WTC11 (cell line): Measurements from ENCODE around the gene MRPL10. TPM values are rescaled to one million over a fixed set of nuclear protein-coding genes. Genes with fewer than 3 reads are reported as not detected.

Experiments used
- ATAC-seq: fragments of 200-7000 bp; cut with Tn5 transposase; 2 replicates; pipeline ENCODE4 v1.10.0; 2021; ENCODE audit warnings: mild to moderate bottlenecking, moderate library complexity
- CTCF ChIA-PET: fragments of 300-600 bp; sonication (Branson Sonifier 250); formaldehyde crosslinking; loops from one replicate; lab custom pipeline; 2021; ENCODE audit warnings: antibody characterized with exemption; lab: Charles Lee
- POLR2A ChIA-PET: fragments of 350-600 bp; sonication (Branson Sonifier 250); formaldehyde crosslinking; loops from one replicate; lab custom pipeline; 2021; ENCODE audit warnings: antibody characterized with exemption; lab: Charles Lee
- DNase-seq: peaks from one replicate; pipeline ENCODE4 v3.0.0; 2021; ENCODE audit warnings: low spot score
- H3K27ac Mint-ChIP-seq: 2 replicates; pipeline ENCODE4 v1.8.0; 2021; ENCODE audit warnings: mixed read lengths
- H3K27me3 Mint-ChIP-seq: 2 replicates; pipeline ENCODE4 v1.8.0; 2021; ENCODE audit warnings: low read depth, mild to moderate bottlenecking, moderate library complexity, mixed read lengths
- H3K36me3 Mint-ChIP-seq: 2 replicates; pipeline ENCODE4 v1.8.0; 2021; ENCODE audit warnings: mixed read lengths
- H3K4me1 Mint-ChIP-seq: 2 replicates; pipeline ENCODE4 v1.8.0; 2022; ENCODE audit warnings: mixed read lengths
- H3K4me3 Mint-ChIP-seq: 2 replicates; pipeline ENCODE4 v1.8.0; 2021; ENCODE audit warnings: mild to moderate bottlenecking, moderate library complexity, mixed read lengths
- H3K9me3 Mint-ChIP-seq: 2 replicates; pipeline ENCODE4 v1.8.0; 2021; ENCODE audit warnings: mixed read lengths
- ATF1 ChIP-seq: sonication (generic); formaldehyde crosslinking; IDR thresholded peaks from 2 replicates; pipeline ENCODE4 v1.8.1; 2023; ENCODE audit warnings: mild to moderate bottlenecking, moderate library complexity, missing genetic modification reagents
- E2F4 ChIP-seq: sonication (generic); formaldehyde crosslinking; IDR thresholded peaks from 2 replicates; pipeline ENCODE4 v1.8.1; 2022; ENCODE audit warnings: low read depth, mild to moderate bottlenecking, moderate library complexity, missing genetic modification reagents, borderline replicate concordance
- HMGA2 ChIP-seq: fragments of 250-450 bp; sonication (Bioruptor Pico); IDR thresholded peaks from 2 replicates; pipeline ENCODE4 v1.4.0; 2021; ENCODE audit warnings: mild to moderate bottlenecking, moderate library complexity
- MXD4 ChIP-seq: fragments of 250-450 bp; sonication (Bioruptor Pico); IDR thresholded peaks from 2 replicates; pipeline ENCODE4 v1.8.0; 2021; ENCODE audit warnings: mild to moderate bottlenecking, moderate library complexity, borderline replicate concordance
- PRDM15 ChIP-seq: sonication (generic); formaldehyde crosslinking; IDR thresholded peaks from 2 replicates; pipeline ENCODE4 v1.8.0; 2022; ENCODE audit warnings: missing genetic modification reagents
- TCF7 ChIP-seq: sonication (generic); formaldehyde crosslinking; IDR thresholded peaks from 2 replicates; pipeline ENCODE4 v1.8.0; 2022; ENCODE audit warnings: mild to moderate bottlenecking, low read depth, missing genetic modification reagents, moderate library complexity
- ZNF232 ChIP-seq: sonication (generic); formaldehyde crosslinking; IDR thresholded peaks from 2 replicates; pipeline ENCODE4 v1.8.0; 2022; ENCODE audit warnings: mild to moderate bottlenecking, missing genetic modification reagents
- total RNA-seq: library from RNA; stranded (reverse); gene quantifications from 3 replicates; pipeline ENCODE4 v1.2.3, GENCODE V29; 2021
- TF ChIP-seq, protein P1 (sequence below): fragments of 250-450 bp; sonication (Bioruptor Pico); IDR thresholded peaks from 2 replicates; pipeline ENCODE4 v1.9.0; 2021; ENCODE audit warnings: mild to moderate bottlenecking, borderline replicate concordance
- TF ChIP-seq, protein P2 (sequence below): sonication (generic); formaldehyde crosslinking; IDR thresholded peaks from 2 replicates; pipeline ENCODE4 v1.8.1; 2023; ENCODE audit warnings: mild to moderate bottlenecking, missing genetic modification reagents, borderline replicate concordance
- TF ChIP-seq, protein P3 (sequence below): fragments of 200-600 bp; IDR thresholded peaks from 2 replicates; pipeline ENCODE4 v1.8.0; 2022; ENCODE audit warnings: antibody characterized with exemption

The MRPL10 gene
- total RNA-seq, 1 experiment from 2014 or later, result 80.1 TPM

GRCh38 chr17:47855737-47856136 lies 24.4 kb upstream of the MRPL10 start:
- CTCF ChIA-PET, result interaction anchor here (0.8 to 4.1 kb wide), 8 partner anchors 8 to 91 kb away, joined by 3 to 58 read pairs (median 7); partner anchors contain the start of gene SCRN2
- H3K4me3 Mint-ChIP-seq, result no peak overlapping the region
- H3K27me3 Mint-ChIP-seq, result peaks cover 79% of the 10 kb centered on the region
- DNase-seq (no peak), ATAC-seq (no peak)
- H3K36me3 Mint-ChIP-seq, result no peaks in the 10 kb centered on the region
- POLR2A ChIA-PET, result no interaction called here
- TF ChIP-seq MXD4 (CRISPR knock-in tag), result no peak
- TF ChIP-seq PRDM15 (CRISPR knock-in tag), result no peak
- TF ChIP-seq ZNF232 (CRISPR knock-in tag), result no peak
- TF ChIP-seq, protein P1, sequence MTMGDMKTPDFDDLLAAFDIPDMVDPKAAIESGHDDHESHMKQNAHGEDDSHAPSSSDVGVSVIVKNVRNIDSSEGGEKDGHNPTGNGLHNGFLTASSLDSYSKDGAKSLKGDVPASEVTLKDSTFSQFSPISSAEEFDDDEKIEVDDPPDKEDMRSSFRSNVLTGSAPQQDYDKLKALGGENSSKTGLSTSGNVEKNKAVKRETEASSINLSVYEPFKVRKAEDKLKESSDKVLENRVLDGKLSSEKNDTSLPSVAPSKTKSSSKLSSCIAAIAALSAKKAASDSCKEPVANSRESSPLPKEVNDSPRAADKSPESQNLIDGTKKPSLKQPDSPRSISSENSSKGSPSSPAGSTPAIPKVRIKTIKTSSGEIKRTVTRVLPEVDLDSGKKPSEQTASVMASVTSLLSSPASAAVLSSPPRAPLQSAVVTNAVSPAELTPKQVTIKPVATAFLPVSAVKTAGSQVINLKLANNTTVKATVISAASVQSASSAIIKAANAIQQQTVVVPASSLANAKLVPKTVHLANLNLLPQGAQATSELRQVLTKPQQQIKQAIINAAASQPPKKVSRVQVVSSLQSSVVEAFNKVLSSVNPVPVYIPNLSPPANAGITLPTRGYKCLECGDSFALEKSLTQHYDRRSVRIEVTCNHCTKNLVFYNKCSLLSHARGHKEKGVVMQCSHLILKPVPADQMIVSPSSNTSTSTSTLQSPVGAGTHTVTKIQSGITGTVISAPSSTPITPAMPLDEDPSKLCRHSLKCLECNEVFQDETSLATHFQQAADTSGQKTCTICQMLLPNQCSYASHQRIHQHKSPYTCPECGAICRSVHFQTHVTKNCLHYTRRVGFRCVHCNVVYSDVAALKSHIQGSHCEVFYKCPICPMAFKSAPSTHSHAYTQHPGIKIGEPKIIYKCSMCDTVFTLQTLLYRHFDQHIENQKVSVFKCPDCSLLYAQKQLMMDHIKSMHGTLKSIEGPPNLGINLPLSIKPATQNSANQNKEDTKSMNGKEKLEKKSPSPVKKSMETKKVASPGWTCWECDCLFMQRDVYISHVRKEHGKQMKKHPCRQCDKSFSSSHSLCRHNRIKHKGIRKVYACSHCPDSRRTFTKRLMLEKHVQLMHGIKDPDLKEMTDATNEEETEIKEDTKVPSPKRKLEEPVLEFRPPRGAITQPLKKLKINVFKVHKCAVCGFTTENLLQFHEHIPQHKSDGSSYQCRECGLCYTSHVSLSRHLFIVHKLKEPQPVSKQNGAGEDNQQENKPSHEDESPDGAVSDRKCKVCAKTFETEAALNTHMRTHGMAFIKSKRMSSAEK (CRISPR knock-in tag), result no peak
- no peak for TF ChIP-seq TCF7 (CRISPR knock-in tag)
- no peak for TF ChIP-seq ATF1 (CRISPR knock-in tag)
- no peak for TF ChIP-seq HMGA2 (CRISPR knock-in tag)
- no peak for TF ChIP-seq E2F4 (CRISPR knock-in tag)
- TF ChIP-seq, protein P2, sequence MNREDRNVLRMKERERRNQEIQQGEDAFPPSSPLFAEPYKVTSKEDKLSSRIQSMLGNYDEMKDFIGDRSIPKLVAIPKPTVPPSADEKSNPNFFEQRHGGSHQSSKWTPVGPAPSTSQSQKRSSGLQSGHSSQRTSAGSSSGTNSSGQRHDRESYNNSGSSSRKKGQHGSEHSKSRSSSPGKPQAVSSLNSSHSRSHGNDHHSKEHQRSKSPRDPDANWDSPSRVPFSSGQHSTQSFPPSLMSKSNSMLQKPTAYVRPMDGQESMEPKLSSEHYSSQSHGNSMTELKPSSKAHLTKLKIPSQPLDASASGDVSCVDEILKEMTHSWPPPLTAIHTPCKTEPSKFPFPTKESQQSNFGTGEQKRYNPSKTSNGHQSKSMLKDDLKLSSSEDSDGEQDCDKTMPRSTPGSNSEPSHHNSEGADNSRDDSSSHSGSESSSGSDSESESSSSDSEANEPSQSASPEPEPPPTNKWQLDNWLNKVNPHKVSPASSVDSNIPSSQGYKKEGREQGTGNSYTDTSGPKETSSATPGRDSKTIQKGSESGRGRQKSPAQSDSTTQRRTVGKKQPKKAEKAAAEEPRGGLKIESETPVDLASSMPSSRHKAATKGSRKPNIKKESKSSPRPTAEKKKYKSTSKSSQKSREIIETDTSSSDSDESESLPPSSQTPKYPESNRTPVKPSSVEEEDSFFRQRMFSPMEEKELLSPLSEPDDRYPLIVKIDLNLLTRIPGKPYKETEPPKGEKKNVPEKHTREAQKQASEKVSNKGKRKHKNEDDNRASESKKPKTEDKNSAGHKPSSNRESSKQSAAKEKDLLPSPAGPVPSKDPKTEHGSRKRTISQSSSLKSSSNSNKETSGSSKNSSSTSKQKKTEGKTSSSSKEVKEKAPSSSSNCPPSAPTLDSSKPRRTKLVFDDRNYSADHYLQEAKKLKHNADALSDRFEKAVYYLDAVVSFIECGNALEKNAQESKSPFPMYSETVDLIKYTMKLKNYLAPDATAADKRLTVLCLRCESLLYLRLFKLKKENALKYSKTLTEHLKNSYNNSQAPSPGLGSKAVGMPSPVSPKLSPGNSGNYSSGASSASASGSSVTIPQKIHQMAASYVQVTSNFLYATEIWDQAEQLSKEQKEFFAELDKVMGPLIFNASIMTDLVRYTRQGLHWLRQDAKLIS, result no peak
- TF ChIP-seq, protein P3, sequence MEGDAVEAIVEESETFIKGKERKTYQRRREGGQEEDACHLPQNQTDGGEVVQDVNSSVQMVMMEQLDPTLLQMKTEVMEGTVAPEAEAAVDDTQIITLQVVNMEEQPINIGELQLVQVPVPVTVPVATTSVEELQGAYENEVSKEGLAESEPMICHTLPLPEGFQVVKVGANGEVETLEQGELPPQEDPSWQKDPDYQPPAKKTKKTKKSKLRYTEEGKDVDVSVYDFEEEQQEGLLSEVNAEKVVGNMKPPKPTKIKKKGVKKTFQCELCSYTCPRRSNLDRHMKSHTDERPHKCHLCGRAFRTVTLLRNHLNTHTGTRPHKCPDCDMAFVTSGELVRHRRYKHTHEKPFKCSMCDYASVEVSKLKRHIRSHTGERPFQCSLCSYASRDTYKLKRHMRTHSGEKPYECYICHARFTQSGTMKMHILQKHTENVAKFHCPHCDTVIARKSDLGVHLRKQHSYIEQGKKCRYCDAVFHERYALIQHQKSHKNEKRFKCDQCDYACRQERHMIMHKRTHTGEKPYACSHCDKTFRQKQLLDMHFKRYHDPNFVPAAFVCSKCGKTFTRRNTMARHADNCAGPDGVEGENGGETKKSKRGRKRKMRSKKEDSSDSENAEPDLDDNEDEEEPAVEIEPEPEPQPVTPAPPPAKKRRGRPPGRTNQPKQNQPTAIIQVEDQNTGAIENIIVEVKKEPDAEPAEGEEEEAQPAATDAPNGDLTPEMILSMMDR, result no peak
- H3K27ac Mint-ChIP-seq, result no peak overlapping the region
- peaks cover 50% of the 10 kb centered on the region for H3K4me1 Mint-ChIP-seq
- H3K9me3 Mint-ChIP-seq, result no peaks in the 10 kb centered on the region
